Measurements from ENCODE around the gene ST3GAL2.

- TF ChIP-seq GATA3 (IDR thresholded peaks at IDR 0.05; ENCODE audit: low read depth, low read length) (no peak), GATA2 (IDR thresholded peaks at IDR 0.05; ENCODE audit: low read depth, low read length) (no peak)
These were observed 63.0 kb downstream of the ST3GAL2 start for GRCh38 chr16:70375636-70376611.
